Suprapubic skin (tissue), 4 donors: ENCODE measurements around the gene KLHL13.

Source experiments
- CTCF ChIP-seq, 2 donors: fragments of 200-600 bp in 1 of 2; fragments of 450-650 bp in 1 of 2; sonication (generic) in 1 of 2; IDR thresholded peaks; one replicate each; pipeline ENCODE4 v1.5.1; 2016 to 2019; ENCODE audit warnings: antibody characterized with exemption in 2 of 2, mild to moderate bottlenecking in 1 of 2, moderate library complexity in 1 of 2
- EP300 ChIP-seq: sonication (generic); formaldehyde crosslinking; IDR thresholded peaks from one replicate; pipeline ENCODE4 v1.6.1; 2017; ENCODE audit warnings: antibody characterized with exemption
- POLR2A ChIP-seq, 2 donors: fragments of 450-650 bp; IDR thresholded peaks; one replicate each; pipeline ENCODE4 v1.6.1; 2017; ENCODE audit warnings: antibody characterized with exemption in 2 of 2, mild to moderate bottlenecking in 2 of 2, moderate library complexity in 2 of 2
- POLR2AphosphoS5 ChIP-seq, 3 donors: sonication (generic); formaldehyde crosslinking; IDR thresholded peaks; one replicate each; pipeline ENCODE4 v1.6.1; 2017; ENCODE audit warnings: antibody characterized with exemption in 3 of 3

GRCh38 chrX:118039591-118039990 lies 77.0 kb downstream of the KLHL13 start:
- no peak for TF ChIP-seq CTCF (IDR thresholded peaks at IDR 0.05)
- TF ChIP-seq POLR2AphosphoS5 (IDR thresholded peaks at IDR 0.05) = no peak
- TF ChIP-seq POLR2A (IDR thresholded peaks at IDR 0.05) = no peak
- TF ChIP-seq EP300 = no peak
